Activated effector memory CD4-positive, alpha-beta T cell treated with Interleukin-2 at 50 U/mL for 16 hours (primary cell): ENCODE results near the gene TEX38.
A peak's percentile ranks its signal among the peaks of the same experiment; 100 is the strongest.
"Not testable (repeated sequence)": the region's sequence is repeated elsewhere in the genome, so short reads cannot be mapped to it uniquely, and the experiment has no call there.

Source experiments
- DNase-seq: peaks from one replicate; pipeline ENCODE4 v3.0.0-alpha.2; 2020

Gene TEX38

GRCh38 chr1:46689897-46690296, 18.2 kb downstream of the TEX38 start:
- no peak for DNase-seq

- no peak for DNase-seq
These were observed 19.3 kb downstream of the TEX38 start for GRCh38 chr1:46690931-46691421.

- DNase-seq = no peak
These were observed 20.5 kb downstream of the TEX38 start for GRCh38 chr1:46691997-46692790.

- no peak for DNase-seq
These were observed 21.4 kb downstream of the TEX38 start for GRCh38 chr1:46692811-46693770.

GRCh38 chr1:46694676-46695075, 23.0 kb downstream of the TEX38 start:
- DNase-seq = not testable (repeated sequence)

- no peak for DNase-seq
These were observed 25.4 kb downstream of the TEX38 start for GRCh38 chr1:46697053-46697452.

- DNase-seq = no peak
These were observed 28.0 kb downstream of the TEX38 start for GRCh38 chr1:46699666-46700065.

GRCh38 chr1:46703927-46704641, 32.4 kb downstream of the TEX38 start:
- DNase-seq = no peak

GRCh38 chr1:46705408-46705807, 33.8 kb downstream of the TEX38 start:
- no peak for DNase-seq

GRCh38 chr1:46708121-46708520, 36.5 kb downstream of the TEX38 start:
- DNase-seq = no peak

GRCh38 chr1:46714976-46715375, 43.3 kb downstream of the TEX38 start:
- DNase-seq = no peak

GRCh38 chr1:46717654-46718053, 46.0 kb downstream of the TEX38 start:
- DNase-seq = no peak

- DNase-seq = no peak
These were observed 46.7 kb downstream of the TEX38 start for GRCh38 chr1:46718340-46718726.

GRCh38 chr1:46718727-46719622, 47.3 kb downstream of the TEX38 start, which contains the start of gene EFCAB14:
TSS of gene EFCAB14 (minus strand) at chr1:46719114. CDS start at chr1:46718087, 1,027 bp downstream.
- DNase-seq = peak; percentile 100

GRCh38 chr1:46719689-46720088, 48.0 kb downstream of the TEX38 start:
- DNase-seq = no peak

GRCh38 chr1:46720319-46720718, 48.7 kb downstream of the TEX38 start:
- not testable (repeated sequence) for DNase-seq

GRCh38 chr1:46721204-46721603, 49.5 kb downstream of the TEX38 start:
- no peak for DNase-seq

GRCh38 chr1:46721686-46722205, 50.1 kb downstream of the TEX38 start:
- DNase-seq = no peak
